HG03439 (cell line): Measurements from ENCODE around the gene SALL1.

Experiments used
- ATAC-seq: cut with Tn5 transposase; IDR thresholded peaks from one replicate; pipeline ENCODE4 v1.9.1; 2021; ENCODE audit warnings: mild to moderate bottlenecking, moderate library complexity; ENCODE audit not compliant: unreplicated experiment

The SALL1 gene

GRCh38 chr16:51143196-51143977, 7.7 kb downstream of the SALL1 start:
- ATAC-seq: no peak

GRCh38 chr16:51141541-51141940, 9.5 kb downstream of the SALL1 start:
- no peak for ATAC-seq

- no peak for ATAC-seq
These were observed 10.0 kb downstream of the SALL1 start for GRCh38 chr16:51141106-51141505.

- ATAC-seq: no peak
These were observed 11.0 kb downstream of the SALL1 start for GRCh38 chr16:51140112-51140511.

GRCh38 chr16:51139568-51139967, 11.5 kb downstream of the SALL1 start:
- no peak for ATAC-seq

GRCh38 chr16:51138178-51138577, 12.9 kb downstream of the SALL1 start:
- no peak for ATAC-seq

GRCh38 chr16:51137097-51137496, 14.0 kb downstream of the SALL1 start:
- no peak for ATAC-seq

- ATAC-seq: no peak
These were observed 16.2 kb downstream of the SALL1 start for GRCh38 chr16:51134876-51135275.

- no peak for ATAC-seq
These were observed 16.7 kb downstream of the SALL1 start for GRCh38 chr16:51134269-51134812.

- ATAC-seq: no peak
These were observed 17.4 kb downstream of the SALL1 start for GRCh38 chr16:51133688-51134087.

GRCh38 chr16:51133183-51133582, 17.9 kb downstream of the SALL1 start:
- no peak for ATAC-seq

- no peak for ATAC-seq
These were observed 18.5 kb downstream of the SALL1 start for GRCh38 chr16:51132490-51133115.

GRCh38 chr16:51131619-51132018, 19.5 kb downstream of the SALL1 start:
- no peak for ATAC-seq

- no peak for ATAC-seq
These were observed 22.0 kb downstream of the SALL1 start for GRCh38 chr16:51129105-51129504.

- ATAC-seq: no peak
These were observed 25.1 kb downstream of the SALL1 start for GRCh38 chr16:51125992-51126391.

GRCh38 chr16:51124896-51125295, 26.2 kb downstream of the SALL1 start:
- ATAC-seq: no peak

- ATAC-seq: no peak
These were observed 29.2 kb downstream of the SALL1 start for GRCh38 chr16:51121850-51122249.

GRCh38 chr16:51120730-51121347, 30.2 kb downstream of the SALL1 start:
- ATAC-seq: no peak

- no peak for ATAC-seq
These were observed 30.9 kb downstream of the SALL1 start for GRCh38 chr16:51119973-51120729.

- ATAC-seq: no peak
These were observed 31.5 kb downstream of the SALL1 start for GRCh38 chr16:51119556-51119955.

- no peak for ATAC-seq
These were observed 34.7 kb downstream of the SALL1 start for GRCh38 chr16:51116353-51116752.
